HepG2 (cell line): ENCODE measurements around the gene STX5. TPM values are rescaled to one million over a fixed set of nuclear protein-coding genes. Genes with fewer than 3 reads are reported as not detected.

Experiments
- ATAC-seq: fragments of 200-7000 bp; cut with Tn5 transposase; 3 replicates; pipeline ENCODE4 v1.9.1; 2020; ENCODE audit warnings: mild to moderate bottlenecking, moderate library complexity
- BruUV-seq: library from RNA; stranded (reverse); fragments of 400-500 nt; replicated peaks from 2 replicates; lab custom pipeline; 2021; lab: Mats Ljungman, UMichigan
- CTCF ChIA-PET: fragments of 300-600 bp; formaldehyde crosslinking; extraction: SDS; loops from one replicate; lab custom pipeline; 2021; ENCODE audit warnings: low total read pairs, inconsistent platforms, low intra/inter-chr PET ratio; lab: Yijun Ruan, JAX
- POLR2A ChIA-PET: fragments of 350-600 bp; sonication (Branson Sonifier 250); formaldehyde crosslinking; loops from one replicate; lab custom pipeline; 2020; ENCODE audit warnings: antibody characterized with exemption, inconsistent platforms; lab: Yijun Ruan, JAX
- DNase-seq: peaks from one replicate; pipeline ENCODE4 v3.0.0-alpha.2; 2015; ENCODE audit warnings: low spot score
- FAIRE-seq: peaks from 3 replicates; lab custom pipeline; 2011; peaks lifted over from hg19 to GRCh38; lab: Jason Lieb, UNC
- H2AFZ ChIP-seq: one replicate; pipeline ENCODE4 v1.6.1; 2011; ENCODE audit warnings: low read length, inconsistent platforms
- H3K27ac ChIP-seq: fragments of 300-600 bp; 3 replicates; pipeline ENCODE4 v1.8.0; 2011; ENCODE audit warnings: mixed run types, mild to moderate bottlenecking, mixed read lengths, low read length, inconsistent platforms; ENCODE audit not compliant: insufficient read depth; ENCODE audit errors: extremely low read length
- H3K27me3 ChIP-seq, 2 experiments: fragments of 200-600 bp in 1 of 2; 2 replicates in 1 of 2; 3 replicates in 1 of 2; pipeline versions ENCODE4 v1.6.0 to v1.8.0; 2011; ENCODE audit warnings: low read length in 2 of 2, mild to moderate bottlenecking in 2 of 2, moderate library complexity in 2 of 2, inconsistent platforms in 1 of 2; ENCODE audit not compliant: insufficient read depth in 2 of 2, control insufficient read depth in 1 of 2
- H3K36me3 ChIP-seq, 2 experiments: fragments of 200-600 bp in 1 of 2; replicated peaks in 1 of 2; 2 replicates in 1 of 2; 3 replicates in 1 of 2; pipeline versions ENCODE4 v1.5.1 to v1.8.0; 2011; ENCODE audit warnings: low read length in 2 of 2, inconsistent platforms in 1 of 2; ENCODE audit not compliant: insufficient read depth in 2 of 2, control insufficient read depth in 1 of 2
- H3K4me1 ChIP-seq: 2 replicates; pipeline ENCODE4 v1.5.1; 2012; ENCODE audit warnings: low read length, inconsistent platforms; ENCODE audit not compliant: insufficient read depth
- H3K4me2 ChIP-seq: 2 replicates; pipeline ENCODE4 v1.6.0; 2011; ENCODE audit warnings: low read depth, low read length, inconsistent platforms
- H3K4me3 ChIP-seq, 3 experiments: fragments of 200-600 bp in 1 of 3; sonication (generic), shearing (Covaris generic) in 1 of 3; replicated peaks in 1 of 3; 2 replicates each; pipeline ENCODE4 v1.5.1; 2011 to 2016; ENCODE audit warnings: low read length in 3 of 3, inconsistent platforms in 2 of 3, low read depth in 2 of 3, mild to moderate bottlenecking in 2 of 3, control low read depth in 1 of 3, mixed read lengths in 1 of 3; ENCODE audit not compliant: insufficient read depth in 1 of 3
- H3K79me2 ChIP-seq: one replicate; pipeline ENCODE4 v1.6.1; 2011; ENCODE audit warnings: low read length, inconsistent platforms; ENCODE audit not compliant: insufficient read depth
- H3K9ac ChIP-seq: 2 replicates; pipeline ENCODE4 v1.6.0; 2011; ENCODE audit warnings: mild to moderate bottlenecking, low read depth, low read length, inconsistent platforms; ENCODE audit not compliant: insufficient read depth
- H3K9me3 ChIP-seq: 2 replicates; pipeline ENCODE4 v1.5.1; 2012; ENCODE audit warnings: mild to moderate bottlenecking, low read length
- H4K20me1 ChIP-seq: 2 replicates; pipeline ENCODE4 v1.6.0; 2011; ENCODE audit warnings: inconsistent platforms, mild to moderate bottlenecking, low read length, moderate library complexity; ENCODE audit not compliant: insufficient read depth
- KLF15 ChIP-seq: sonication (generic); formaldehyde crosslinking; IDR thresholded peaks from 2 replicates; pipeline ENCODE4 v1.8.1; 2023; ENCODE audit warnings: borderline replicate concordance, mild to moderate bottlenecking, inconsistent platforms, missing genetic modification reagents, mixed read lengths
- RBFOX2 ChIP-seq: fragments of 200-400 bp; formaldehyde crosslinking; IDR thresholded peaks from 2 replicates; pipeline ENCODE4 v1.6.1; 2017; ENCODE audit warnings: low read depth, mild to moderate bottlenecking, low read length
- ZNF235 ChIP-seq: sonication (generic); formaldehyde crosslinking; IDR thresholded peaks from 2 replicates; pipeline ENCODE4 v1.8.1; 2023; ENCODE audit warnings: mild to moderate bottlenecking, missing genetic modification reagents, borderline replicate concordance
- ZNF276 ChIP-seq: sonication (generic); formaldehyde crosslinking; IDR thresholded peaks from 2 replicates; pipeline ENCODE4 v1.4.0; 2020; ENCODE audit warnings: mild to moderate bottlenecking, low read depth, missing genetic modification reagents
- ZUFSP ChIP-seq: sonication (generic); formaldehyde crosslinking; IDR thresholded peaks from 2 replicates; pipeline ENCODE4 v1.9.0; 2021; ENCODE audit warnings: missing genetic modification reagents, mild to moderate bottlenecking, borderline replicate concordance
- WGBS: methylation state at CpG from one replicate; pipeline ENCODE4 v1.1.6; 2017; ENCODE audit warnings: low lambda C conversion rate; 5-methylcytosine and 5-hydroxymethylcytosine counted together
- in situ Hi-C: cut with HindIII; loops from 2 replicates; pipeline ENCODE4 v1.10.0; 2017; ENCODE audit warnings: low pct_unique_long_range_greater_than_20kb; ENCODE audit not compliant: extremely low pct_ligation_motif_present
- intact Hi-C: fragments of 100-400 bp; cut with micrococcal nuclease; formaldehyde crosslinking; loops from one replicate; pipeline ENCODE4 v1.10.0; 2022; ENCODE audit not compliant: unreplicated experiment
- polyA plus RNA-seq, 8 experiments: library from polyadenylated mRNA; depleted of rRNA in 3 of 8; stranded (reverse) in 7 of 8; unstranded in 1 of 8; fragments of >200 nt; fragmentation: Illumina TruSeq in 4 of 8; extraction: Trizol in 4 of 8; gene quantifications; 2 replicates each; pipeline versions ENCODE4 v1.2.1 to v1.2.3, GENCODE V29; 2011 to 2016; ENCODE audit warnings: low read depth in 4 of 8, missing spikeins in 1 of 8, mixed read lengths in 1 of 8; ENCODE audit not compliant: insufficient read depth in 1 of 8
- total RNA-seq, 5 experiments: library from RNA; depleted of rRNA; stranded (reverse); fragments of >200 nt; fragmentation: Illumina TruSeq; extraction: Trizol; gene quantifications; 2 replicates each; pipeline ENCODE4 v1.2.3, GENCODE V29; 2016; ENCODE audit warnings: low read depth in 1 of 5

Gene STX5
- total and polyA plus RNA-seq, 2 of the 13 experiments (the other 11 are each of a cell fraction or from before 2014, with no cell fraction given), result 26.9 to 30.0 TPM

- no TSS peak for BruUV-seq
- Histone ChIP-seq H3K4me3 (no peak overlapping the region), H2AFZ (no peak overlapping the region), H4K20me1 (no peaks in the 10 kb centered on the region), H3K36me3 (peaks cover 19 to 37% of the 10 kb centered on the region in 2 experiments), H3K9ac (no peak overlapping the region), H3K4me1 (peaks cover 33% of the 10 kb centered on the region), H3K27ac (no peak overlapping the region), H3K9me3 (no peaks in the 10 kb centered on the region), H3K79me2 (peaks cover 43% of the 10 kb centered on the region), H3K4me2 (no peak overlapping the region), H3K27me3 (no peaks in the 10 kb centered on the region; a peak in 1 of 5 replicates)
- FAIRE-seq, result no peak
- ATAC-seq, result no peak
- WGBS, result 94% methylated on average over 5 of the region's 8 CpGs
- CTCF ChIA-PET, result no interaction called here
- DNase-seq, result no peak
- intact Hi-C loops (no loop called here), in situ Hi-C loops (no loop called here)
- TF ChIP-seq ZUFSP (CRISPR knock-in tag) (no peak), ZNF276 (no peak), ZNF235 (no peak), KLF15 (CRISPR knock-in tag) (no peak), RBFOX2 (peak; percentile 47; the same call in 1 of the 2 replicates)
- POLR2A ChIA-PET, result no interaction called here
These were observed 3.5 kb upstream of the STX5 start for GRCh38 chr11:62835336-62835735.
